Activated CD4-positive, alpha-beta T cell treated with anti-CD3 and anti-CD28 coated beads for 36 hours (primary cell): ENCODE results near the gene MPIG6B. TPM values are rescaled to one million over a fixed set of nuclear protein-coding genes. Genes with fewer than 3 reads are reported as not detected.

Source experiments
- ATAC-seq: fragments of 200-7000 bp; cut with Tn5 transposase; one replicate; pipeline ENCODE4 v1.10.0; 2021; ENCODE audit warnings: mild to moderate bottlenecking, moderate library complexity
- CTCF ChIA-PET: fragments of 350-600 bp; sonication (Branson Sonifier 250); formaldehyde crosslinking; loops from one replicate; lab custom pipeline; 2021; ENCODE audit warnings: antibody characterized with exemption; lab: Charles Lee
- POLR2A ChIA-PET: fragments of 350-600 bp; sonication (Branson Sonifier 250); formaldehyde crosslinking; loops from one replicate; lab custom pipeline; 2021; ENCODE audit warnings: antibody characterized with exemption, inconsistent platforms; lab: Charles Lee
- DNase-seq: peaks from one replicate; pipeline ENCODE4 v3.0.0-alpha.2; 2020
- H3K27ac Mint-ChIP-seq: one replicate; pipeline ENCODE4 v1.8.0; 2021; ENCODE audit warnings: mixed read lengths
- H3K27me3 Mint-ChIP-seq: one replicate; pipeline ENCODE4 v1.8.0; 2021; ENCODE audit warnings: mixed read lengths
- H3K36me3 Mint-ChIP-seq: one replicate; pipeline ENCODE4 v1.8.0; 2021; ENCODE audit warnings: low read depth, mixed read lengths
- H3K4me1 Mint-ChIP-seq: one replicate; pipeline ENCODE4 v1.8.0; 2021; ENCODE audit warnings: mixed read lengths
- H3K4me3 Mint-ChIP-seq: one replicate; pipeline ENCODE4 v1.8.0; 2021; ENCODE audit warnings: mild to moderate bottlenecking, moderate library complexity, mixed read lengths
- H3K9me3 Mint-ChIP-seq: one replicate; pipeline ENCODE4 v1.8.0; 2021; ENCODE audit warnings: low read depth, mixed read lengths
- intact Hi-C, 2 experiments: fragments of 100-400 bp; cut with DNase I in 1 of 2; cut with micrococcal nuclease in 1 of 2; formaldehyde crosslinking; loops; one replicate each; pipeline versions ENCODE4 v1.14.2 to v1.15.1; 2022 to 2024; cut with DNase I, micrococcal nuclease
- total RNA-seq, 2 experiments: library from RNA; stranded (reverse); gene quantifications; one replicate each; pipeline ENCODE4 v1.2.3, GENCODE V29; 2021

The MPIG6B gene
- total RNA-seq, 2 experiments from 2014 or later = not detected

DNA sequence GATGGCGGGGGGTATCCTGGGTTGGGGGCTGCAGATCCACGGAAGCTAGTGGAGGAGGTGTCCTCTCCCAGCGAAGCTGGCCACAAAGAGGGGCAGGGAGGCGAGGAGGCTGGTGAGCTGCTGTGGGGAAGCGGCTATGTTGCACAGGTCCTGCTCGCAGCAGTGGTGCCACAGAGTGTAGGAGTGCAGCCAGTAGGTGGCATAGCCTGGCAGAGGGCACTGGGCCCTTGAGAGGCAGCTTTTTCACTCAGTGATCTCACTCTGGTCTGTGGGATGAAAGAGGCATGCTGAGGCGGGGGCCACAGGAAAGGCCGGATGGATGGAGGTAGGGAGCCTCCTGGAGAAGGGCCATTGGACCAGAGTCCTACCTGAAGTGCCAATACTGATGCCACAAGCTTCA is 10.9 kb upstream of the MPIG6B start:
- Mint-ChIP-seq H3K27me3 (no peaks in the 10 kb centered on the region), H3K36me3 (no peaks in the 10 kb centered on the region), H3K4me3 (no peak overlapping the region), H3K27ac (no peak overlapping the region), H3K9me3 (no peaks in the 10 kb centered on the region), H3K4me1 (peaks cover 8% of the 10 kb centered on the region)
- intact Hi-C loops = no loop called here
- peak; percentile 53 for ATAC-seq
- POLR2A ChIA-PET = no interaction called here
- CTCF ChIA-PET = interaction anchor here (0.6 kb wide), 2 partner anchors 162 to 220 kb away, joined by 3 read pairs; no protein-coding TSS in a partner anchor
- peak; percentile 36 for DNase-seq

DNA sequence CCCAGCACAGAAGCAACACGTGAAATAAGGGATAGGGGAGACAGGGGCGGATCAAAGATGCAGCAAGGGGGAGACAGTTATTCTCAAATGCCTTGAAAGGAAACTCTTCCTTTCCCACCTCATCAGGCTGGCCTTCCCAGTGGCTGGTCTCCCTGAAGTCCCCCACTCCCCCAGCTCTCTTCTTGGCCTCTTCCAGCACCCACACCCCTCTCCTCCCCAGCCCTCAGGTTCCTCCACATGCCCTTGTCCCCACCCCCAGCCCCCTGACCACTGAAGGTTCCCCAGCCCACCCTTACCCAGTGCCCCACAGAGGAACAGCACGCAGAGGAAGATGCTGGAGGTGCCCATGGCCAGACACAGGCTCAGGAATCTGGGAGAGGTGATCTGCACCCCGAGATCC is 9.7 kb upstream of the MPIG6B start:
- no peaks in the 10 kb centered on the region for H3K9me3 Mint-ChIP-seq
- intact Hi-C loops = no loop called here
- no peaks in the 10 kb centered on the region for H3K36me3 Mint-ChIP-seq
- H3K4me1 Mint-ChIP-seq = peaks cover 8% of the 10 kb centered on the region
- no peak overlapping the region for H3K27ac Mint-ChIP-seq
- H3K4me3 Mint-ChIP-seq = no peak overlapping the region
- ChIA-PET CTCF (no interaction called here), POLR2A (no interaction called here)
- H3K27me3 Mint-ChIP-seq = no peaks in the 10 kb centered on the region
- DNase-seq (no peak), ATAC-seq (no peak)

DNA sequence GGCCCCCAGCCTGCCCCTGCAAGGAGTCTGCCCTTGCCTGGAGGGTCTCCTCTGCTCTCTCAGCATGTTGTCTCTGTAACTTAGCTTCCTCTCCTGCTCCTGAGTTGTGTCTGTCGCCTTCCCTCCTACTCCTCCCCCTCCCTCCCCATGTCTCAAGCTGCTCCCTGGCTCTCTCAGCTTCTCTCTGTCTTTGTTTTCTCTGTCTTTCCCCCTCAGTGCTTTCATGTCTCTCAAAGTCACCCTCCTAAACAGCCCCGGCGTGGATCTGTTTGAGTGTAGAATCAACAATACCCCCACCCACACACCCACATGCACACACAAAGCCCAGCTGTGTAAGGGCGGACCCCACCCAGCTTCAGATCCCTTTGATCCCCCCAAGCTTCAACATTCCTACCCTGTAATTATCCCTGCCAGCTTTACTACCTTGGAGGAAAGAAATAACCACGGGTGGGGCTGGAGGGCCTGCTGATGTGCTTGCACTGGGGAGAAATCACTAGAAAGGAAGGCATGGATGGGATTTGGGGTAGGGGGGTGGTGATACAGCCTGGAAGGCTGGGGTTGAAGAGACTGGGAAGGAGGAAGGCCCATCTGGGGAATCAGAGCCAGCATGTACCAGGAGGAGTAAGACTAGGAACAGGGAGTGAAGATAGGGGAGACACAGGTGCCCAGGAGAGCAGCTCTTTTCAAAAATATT is 9.0 kb upstream of the MPIG6B start:
- Mint-ChIP-seq H3K4me1 (peaks cover 8% of the 10 kb centered on the region), H3K36me3 (no peaks in the 10 kb centered on the region), H3K4me3 (no peak overlapping the region), H3K27me3 (no peaks in the 10 kb centered on the region), H3K9me3 (no peaks in the 10 kb centered on the region), H3K27ac (no peak overlapping the region)
- intact Hi-C loops = no loop called here
- ChIA-PET POLR2A (interaction anchor here (0.6 kb wide), 1 partner anchor 809 kb away, joined by 3 read pairs; no protein-coding TSS in a partner anchor), CTCF (interaction anchor here (0.6 to 1.3 kb wide), 5 partner anchors 8 to 238 kb away, joined by 3 to 4 read pairs (median 3); partner anchors contain the start of genes LY6G5C and LY6G6F)
- ATAC-seq (no peak), DNase-seq (no peak)

DNA sequence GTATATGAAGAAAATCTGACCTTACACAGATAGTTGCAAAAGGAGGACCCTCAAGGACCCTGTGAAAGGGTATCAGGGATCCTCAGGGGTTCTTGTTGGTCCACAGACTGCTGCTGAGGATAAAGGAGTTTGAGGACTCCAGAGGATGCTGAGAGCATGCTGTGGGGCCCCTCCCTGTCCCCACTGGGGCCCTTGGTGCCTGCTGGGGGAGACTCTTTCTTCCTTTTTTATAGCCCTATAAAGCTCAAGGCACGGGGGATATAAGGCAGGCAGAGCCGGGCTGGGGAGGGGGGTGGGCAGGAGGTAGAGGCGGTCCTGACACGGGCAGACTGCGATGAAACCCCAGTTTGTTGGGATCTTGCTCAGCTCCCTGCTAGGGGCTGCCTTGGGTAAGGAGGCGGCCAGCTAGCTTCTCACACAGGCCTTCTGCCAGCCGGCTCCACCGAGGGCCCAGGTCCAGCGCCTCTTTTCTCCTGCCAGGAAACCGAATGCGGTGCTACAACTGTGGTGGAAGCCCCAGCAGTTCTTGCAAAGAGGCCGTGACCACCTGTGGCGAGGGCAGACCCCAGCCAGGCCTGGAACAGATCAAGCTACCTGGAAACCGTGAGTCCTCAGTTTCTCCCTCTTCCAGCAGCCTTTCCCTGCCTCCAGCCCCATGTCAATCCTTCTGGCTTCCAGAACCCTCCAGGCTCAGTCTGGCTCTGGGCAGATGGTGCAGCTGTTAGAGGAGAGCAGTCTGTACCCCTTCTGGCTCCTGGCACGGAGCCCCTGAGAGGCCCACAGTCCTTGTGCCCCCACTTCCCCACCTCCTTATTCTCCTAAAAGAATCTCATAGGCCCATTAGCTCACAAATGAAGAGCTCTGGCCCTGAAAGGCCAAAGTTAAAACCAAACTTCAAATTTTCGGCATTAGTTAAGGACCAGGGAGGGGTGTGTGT is 7.9 kb upstream of the MPIG6B start, which contains the start of gene LY6G6D:
Gene LY6G6D (plus strand): TSS at position 327 of the 937 bp plus-strand sequence. CDS start 8 bp downstream, at position 335.
- POLR2A ChIA-PET = no interaction called here
- H3K36me3 Mint-ChIP-seq = no peaks in the 10 kb centered on the region

DNA sequence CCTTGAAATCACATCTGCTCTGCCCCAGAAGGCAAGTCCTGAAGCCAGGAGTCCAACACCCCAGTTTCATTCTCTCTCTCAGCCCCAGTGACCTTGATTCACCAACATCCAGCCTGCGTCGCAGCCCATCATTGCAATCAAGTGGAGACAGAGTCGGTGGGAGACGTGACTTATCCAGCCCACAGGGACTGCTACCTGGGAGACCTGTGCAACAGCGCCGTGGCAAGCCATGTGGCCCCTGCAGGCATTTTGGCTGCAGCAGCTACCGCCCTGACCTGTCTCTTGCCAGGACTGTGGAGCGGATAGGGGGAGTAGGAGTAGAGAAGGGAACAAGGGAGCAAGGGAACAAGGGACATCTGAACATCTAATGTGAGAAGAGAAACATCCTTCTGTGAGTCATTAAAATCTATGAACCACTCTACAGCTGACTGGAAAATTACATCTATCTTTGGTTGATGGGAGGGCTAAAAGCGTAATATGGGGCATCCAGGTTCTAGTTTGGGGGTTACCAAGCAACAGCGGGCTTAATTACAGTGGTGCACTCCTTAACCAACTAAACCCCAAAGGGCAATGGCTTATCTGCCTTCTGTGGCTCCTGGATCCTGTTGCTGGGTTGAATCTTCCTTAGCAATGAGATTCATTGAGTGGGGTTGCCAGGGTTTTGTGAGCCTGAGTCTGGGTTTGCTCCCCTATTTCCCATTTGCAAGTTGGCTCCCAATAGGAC is 5.5 kb upstream of the MPIG6B start:
- CTCF ChIA-PET = no interaction called here
- H3K27ac Mint-ChIP-seq = no peak overlapping the region
- no peaks in the 10 kb centered on the region for H3K27me3 Mint-ChIP-seq
- intact Hi-C loops = no loop called here
- no peak for ATAC-seq
- no peak for DNase-seq
- POLR2A ChIA-PET = no interaction called here
- H3K4me3 Mint-ChIP-seq = no peak overlapping the region
- no peaks in the 10 kb centered on the region for H3K4me1 Mint-ChIP-seq
- no peaks in the 10 kb centered on the region for H3K9me3 Mint-ChIP-seq
- H3K36me3 Mint-ChIP-seq = no peaks in the 10 kb centered on the region

More for the DNA sequence above, 7.9 kb upstream of the MPIG6B start, which contains the start of gene LY6G6D:
- CTCF ChIA-PET = interaction anchor here (0.6 to 1.3 kb wide), 6 partner anchors 9 to 153 kb away, joined by 3 to 4 read pairs (median 3); partner anchors contain the start of genes LY6G5C and LY6G6F
- Mint-ChIP-seq H3K27ac (no peak within 1 kb of the TSS), H3K4me3 (no peak within 1 kb of the TSS), H3K9me3 (no peaks in the 10 kb centered on the region), H3K4me1 (peaks cover 8% of the 10 kb centered on the region), H3K27me3 (no peaks in the 10 kb centered on the region)
- DNase-seq = no peak
- ATAC-seq = no peak
- intact Hi-C loops = no loop called here

DNA sequence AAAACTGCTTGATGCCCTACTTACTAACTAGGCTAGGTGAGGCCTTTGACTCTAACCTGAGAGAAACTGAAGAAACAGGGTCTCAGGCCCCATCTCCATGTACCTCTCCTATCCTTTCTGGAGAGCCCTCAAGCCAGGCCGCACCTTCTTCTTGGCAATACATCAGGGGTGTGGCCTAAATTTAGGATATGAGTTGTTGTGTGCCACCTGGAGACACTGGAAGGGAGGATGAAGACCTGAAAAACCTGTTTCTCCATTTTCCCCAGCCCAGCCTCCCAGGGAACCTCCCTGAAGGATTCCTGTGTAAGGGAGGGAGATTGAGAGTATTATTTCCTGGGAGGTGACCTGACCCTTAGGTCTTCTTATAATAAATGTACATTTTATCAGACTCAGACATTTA is 4.9 kb upstream of the MPIG6B start:
- no peaks in the 10 kb centered on the region for H3K9me3 Mint-ChIP-seq
- no peak overlapping the region for H3K4me3 Mint-ChIP-seq
- ChIA-PET POLR2A (no interaction called here), CTCF (no interaction called here)
- H3K27me3 Mint-ChIP-seq = no peaks in the 10 kb centered on the region
- DNase-seq (no peak), ATAC-seq (no peak)
- intact Hi-C loops = no loop called here
- no peaks in the 10 kb centered on the region for H3K4me1 Mint-ChIP-seq
- no peak overlapping the region for H3K27ac Mint-ChIP-seq
- H3K36me3 Mint-ChIP-seq = no peaks in the 10 kb centered on the region

DNA sequence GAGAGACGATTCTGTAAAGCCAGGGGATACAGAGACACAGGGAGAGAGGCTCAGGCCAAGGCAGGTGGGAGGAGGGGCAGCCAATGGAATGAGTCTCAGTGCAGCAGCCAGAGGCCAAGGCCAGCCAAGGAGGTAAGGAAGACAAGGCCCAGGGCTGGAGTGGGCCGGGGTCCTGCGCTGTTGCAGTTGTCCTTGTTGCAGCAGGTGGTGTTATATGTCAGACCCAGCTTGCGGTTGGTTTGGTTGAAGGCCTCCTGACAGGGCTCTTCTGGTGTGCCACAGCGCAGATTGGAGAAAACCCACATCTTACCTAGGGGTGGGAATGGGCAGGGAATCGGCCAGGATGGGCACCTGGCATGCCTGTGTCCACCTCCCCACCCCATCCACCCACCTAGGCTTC is 4.2 kb upstream of the MPIG6B start:
- ChIA-PET POLR2A (no interaction called here), CTCF (no interaction called here)
- DNase-seq (no peak), ATAC-seq (no peak)
- intact Hi-C loops = no loop called here
- Mint-ChIP-seq H3K4me3 (no peak overlapping the region), H3K27ac (no peak overlapping the region), H3K9me3 (no peaks in the 10 kb centered on the region), H3K27me3 (no peaks in the 10 kb centered on the region), H3K36me3 (no peaks in the 10 kb centered on the region), H3K4me1 (no peaks in the 10 kb centered on the region)

DNA sequence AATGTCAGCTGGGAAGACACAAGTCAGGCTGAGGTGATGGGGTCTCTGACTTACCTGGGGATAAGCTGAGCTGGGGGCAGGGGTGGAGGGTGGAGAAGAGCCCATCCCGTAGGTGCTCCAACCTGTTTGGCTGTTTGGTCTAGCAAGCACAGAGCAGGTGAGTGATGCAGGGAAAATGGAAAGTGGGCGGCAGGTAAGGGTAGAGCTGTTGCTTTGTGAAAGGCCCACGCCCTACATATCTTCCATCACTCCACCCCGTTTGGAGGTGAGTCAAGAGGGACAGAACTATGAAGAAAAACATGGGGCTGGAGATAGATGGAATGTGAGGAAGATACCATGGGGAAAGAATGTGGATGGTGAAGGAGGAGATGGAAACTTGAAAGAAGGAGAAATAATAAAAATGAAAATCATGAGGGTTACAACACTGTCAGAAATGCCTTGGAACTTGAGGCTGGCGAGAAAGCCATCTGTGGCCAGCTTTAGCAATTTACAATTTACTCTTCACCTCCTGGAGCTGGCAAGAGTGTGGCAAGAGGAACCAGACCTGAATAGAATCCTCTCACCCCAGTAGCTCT is 2.9 kb upstream of the MPIG6B start:
- ATAC-seq (no peak), DNase-seq (no peak)
- Mint-ChIP-seq H3K4me1 (no peaks in the 10 kb centered on the region), H3K9me3 (no peaks in the 10 kb centered on the region), H3K27me3 (no peaks in the 10 kb centered on the region), H3K4me3 (no peak overlapping the region), H3K27ac (no peak overlapping the region), H3K36me3 (no peaks in the 10 kb centered on the region)
- ChIA-PET POLR2A (no interaction called here), CTCF (interaction anchor here (0.9 kb wide), 1 partner anchor 386 kb away, joined by 3 read pairs; no protein-coding TSS in a partner anchor)
- intact Hi-C loops = no loop called here

DNA sequence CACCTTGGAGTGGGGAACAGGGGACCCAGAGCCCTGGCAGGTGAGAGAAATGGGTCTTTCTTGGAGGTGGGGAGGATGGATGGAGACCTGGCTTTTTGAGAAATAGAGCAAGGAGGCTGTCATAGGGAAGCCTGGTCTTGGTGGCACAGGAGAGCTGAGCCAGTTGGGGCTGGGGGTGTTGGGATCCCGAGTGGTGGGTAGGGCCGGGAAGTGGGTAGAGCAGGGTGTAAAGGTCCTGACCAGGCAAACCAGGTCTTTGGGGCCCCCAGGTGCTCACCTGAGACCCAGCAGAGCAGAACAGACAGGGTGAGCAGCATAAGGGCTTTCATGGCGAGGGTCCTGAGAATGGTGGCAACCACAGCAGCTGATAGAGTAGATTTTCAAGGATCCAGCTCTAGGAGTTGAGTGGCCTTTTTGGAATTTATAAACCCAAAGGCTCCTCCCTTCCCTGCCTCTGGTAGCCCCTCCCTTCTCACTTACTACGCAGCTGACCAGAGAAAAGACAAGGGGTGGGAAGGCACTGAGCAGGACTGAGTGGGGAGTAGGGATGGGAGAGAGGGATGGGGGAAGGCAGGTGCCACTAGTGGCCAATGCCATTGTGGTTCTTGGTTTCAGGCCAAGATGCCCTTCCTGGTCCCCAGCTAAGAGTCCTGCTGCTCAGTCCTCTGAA is 1.7 kb upstream of the MPIG6B start, which contains the start of gene LY6G6C:
Gene LY6G6C (minus strand): TSS at position 396 of the 670 bp plus-strand sequence. CDS start 67 bp downstream, at position 329.
- Mint-ChIP-seq H3K27ac (no peak within 1 kb of the TSS), H3K27me3 (no peaks in the 10 kb centered on the region), H3K4me1 (peaks cover 11% of the 10 kb centered on the region), H3K4me3 (no peak within 1 kb of the TSS), H3K9me3 (no peaks in the 10 kb centered on the region), H3K36me3 (no peaks in the 10 kb centered on the region)
- intact Hi-C loops = no loop called here
- ATAC-seq = no peak
- ChIA-PET POLR2A (no interaction called here), CTCF (interaction anchor here (0.6 to 0.9 kb wide), 3 partner anchors 10 to 18 kb away, joined by 3 to 4 read pairs (median 3); partner anchors contain the start of gene MSH5)
- no peak for DNase-seq

DNA sequence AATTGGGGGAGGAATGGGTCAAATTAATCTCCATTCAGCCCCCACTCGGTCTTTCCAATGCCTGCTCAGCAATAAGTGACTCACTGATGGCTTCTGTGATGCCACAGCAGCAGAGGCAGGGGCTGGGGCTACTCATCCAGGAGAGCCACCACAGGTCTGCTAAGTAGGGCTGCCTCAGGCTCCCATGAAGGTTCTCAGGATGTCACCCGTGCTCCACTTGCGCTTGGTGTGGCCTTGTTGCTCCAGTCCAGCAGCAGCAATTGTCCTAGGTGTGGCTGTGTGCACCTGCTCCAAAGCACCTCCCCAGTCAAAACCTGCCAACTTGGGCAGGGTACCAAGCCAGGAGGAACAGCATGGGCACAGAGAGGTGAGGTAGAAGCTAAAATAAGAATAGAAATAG is 1.0 kb upstream of the MPIG6B start:
- ChIA-PET CTCF (interaction anchor here (0.6 to 0.9 kb wide), 3 partner anchors 11 to 180 kb away, joined by 3 read pairs; no protein-coding TSS in a partner anchor), POLR2A (no interaction called here)
- peaks cover 17% of the 10 kb centered on the region for H3K4me1 Mint-ChIP-seq
- H3K36me3 Mint-ChIP-seq = peaks cover 4% of the 10 kb centered on the region
- no peaks in the 10 kb centered on the region for H3K27me3 Mint-ChIP-seq
- ATAC-seq (no peak), DNase-seq (no peak)
- no peak overlapping the region for H3K27ac Mint-ChIP-seq
- no peak overlapping the region for H3K4me3 Mint-ChIP-seq
- intact Hi-C loops = no loop called here
- H3K9me3 Mint-ChIP-seq = no peaks in the 10 kb centered on the region
